GM18508 (cell line): ENCODE results near the gene FA2H.
"Not testable (repeated sequence)": the region's sequence is repeated elsewhere in the genome, so short reads cannot be mapped to it uniquely, and the experiment has no call there.

Experiments used
- ATAC-seq: cut with Tn5 transposase; IDR thresholded peaks from one replicate; pipeline ENCODE4 v1.9.1; 2021; ENCODE audit warnings: moderate number of reproducible peaks; ENCODE audit not compliant: insufficient read depth, unreplicated experiment

FA2H gene

DNA sequence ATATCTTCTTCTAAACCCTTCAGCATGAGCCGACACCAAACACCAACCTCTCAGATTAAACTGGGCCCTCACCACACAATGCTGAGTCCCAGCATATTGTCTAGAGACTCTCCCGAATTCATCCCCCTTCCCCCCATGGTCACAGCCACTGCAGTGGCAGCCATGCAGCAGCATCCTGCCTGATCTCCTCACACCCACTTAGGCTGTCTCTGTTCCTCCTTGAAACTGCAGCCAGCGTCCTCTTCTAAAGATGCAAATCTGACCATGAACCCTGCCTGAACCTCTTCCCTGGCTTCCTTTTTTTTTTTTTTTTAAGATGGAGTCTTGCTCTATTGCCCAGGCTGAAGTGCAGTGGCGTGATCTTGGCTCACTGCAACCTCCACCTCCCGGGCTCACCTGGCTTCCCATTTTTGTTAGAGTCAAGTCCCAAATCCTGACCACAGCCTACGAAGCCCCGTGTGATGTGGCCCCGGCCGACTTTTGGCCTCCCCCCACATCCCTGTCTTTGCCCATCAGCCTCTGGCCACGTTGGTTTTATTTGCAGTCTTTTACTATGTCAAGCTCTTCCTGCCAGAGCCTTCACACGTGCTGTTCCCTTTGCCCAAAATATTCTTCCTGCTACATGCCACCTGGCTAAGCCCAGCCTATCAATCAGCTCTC, 2.8 kb downstream of the FA2H start:
- ATAC-seq: no peak

DNA sequence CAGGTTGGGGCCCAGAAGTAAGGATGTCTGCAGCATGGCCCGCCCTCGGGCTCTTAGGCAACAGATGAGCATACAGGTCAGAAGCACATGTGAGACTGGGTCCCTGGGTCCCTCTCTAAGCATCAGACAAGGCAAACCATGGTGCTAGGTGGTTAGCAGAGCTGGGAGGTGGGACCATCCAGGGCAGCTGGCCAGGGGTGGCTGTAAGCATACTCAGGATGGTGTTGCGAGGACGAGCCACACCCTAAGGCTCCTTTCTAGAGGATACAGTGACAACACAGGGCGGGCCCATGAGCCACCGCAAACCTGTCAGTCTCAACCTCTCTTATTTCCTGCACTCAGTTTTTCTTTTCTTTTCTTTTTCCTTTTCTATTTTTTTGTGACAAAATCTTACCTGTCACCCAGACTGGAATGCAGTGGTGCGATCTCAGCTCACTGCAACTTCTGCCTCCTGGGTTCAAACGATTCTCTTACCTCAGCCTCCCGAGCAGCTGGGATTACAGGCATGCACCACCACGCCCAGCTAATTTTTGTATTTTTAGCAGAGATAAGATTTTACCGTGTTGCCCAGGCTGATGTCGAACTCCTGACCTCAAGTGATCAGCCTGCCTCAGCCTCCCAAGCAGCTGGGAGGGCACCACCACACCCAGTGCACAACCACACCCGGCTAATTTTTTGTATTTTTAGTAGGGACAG, 3.6 kb downstream of the FA2H start:
- ATAC-seq: no peak

DNA sequence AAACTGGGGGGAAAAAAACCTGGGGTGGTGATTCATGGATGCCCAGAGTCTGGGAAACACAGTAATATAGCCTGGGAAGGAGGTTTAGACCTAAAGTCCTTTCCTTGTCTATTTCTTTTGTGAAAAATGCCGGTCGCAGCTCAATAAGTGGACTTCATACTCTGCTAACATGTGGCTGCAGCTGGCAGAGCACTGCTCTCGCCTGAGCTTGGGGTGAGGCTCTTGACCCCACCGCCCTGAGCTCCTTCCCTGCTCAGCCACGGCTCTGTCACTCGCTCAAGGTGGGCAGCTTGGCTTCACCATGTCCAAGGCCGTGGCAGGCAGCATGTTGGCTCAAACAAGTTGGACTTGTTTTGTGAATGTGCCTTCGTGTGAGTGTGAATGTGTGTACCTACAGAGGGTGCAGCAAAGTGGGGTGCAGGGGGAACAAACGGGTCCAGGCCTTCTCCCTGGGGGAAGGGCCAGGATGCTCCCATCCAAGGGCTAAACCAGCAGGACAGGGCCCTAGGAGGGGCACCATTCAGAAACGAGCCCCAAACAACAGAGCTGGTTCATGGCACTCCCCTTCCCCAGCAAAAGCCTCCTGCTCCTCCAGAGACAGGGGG, 4.9 kb downstream of the FA2H start:
- ATAC-seq: no peak

- no peak for ATAC-seq
Measured at GRCh38 chr16:74768239-74768638, 6.4 kb downstream of the FA2H start.

DNA sequence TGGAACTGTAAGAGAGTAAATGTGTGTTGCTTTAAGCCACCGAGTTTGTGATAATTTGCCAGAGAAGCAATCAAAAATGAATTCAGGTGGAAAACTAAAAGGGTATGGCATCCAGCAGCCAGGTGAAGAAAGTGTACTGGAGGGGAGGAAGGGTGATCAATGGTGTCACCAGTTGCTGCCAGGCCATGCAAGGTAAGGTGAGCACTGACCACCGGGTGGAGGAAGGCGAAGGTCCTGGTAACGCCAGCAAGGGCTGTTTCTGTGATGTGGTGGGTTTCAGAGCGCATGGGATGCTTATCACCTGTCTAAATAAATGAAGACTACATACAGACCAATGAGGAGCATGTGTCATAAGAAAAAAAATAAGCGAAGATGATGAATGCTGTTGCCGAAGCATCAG, 6.9 kb downstream of the FA2H start:
- no peak for ATAC-seq

DNA sequence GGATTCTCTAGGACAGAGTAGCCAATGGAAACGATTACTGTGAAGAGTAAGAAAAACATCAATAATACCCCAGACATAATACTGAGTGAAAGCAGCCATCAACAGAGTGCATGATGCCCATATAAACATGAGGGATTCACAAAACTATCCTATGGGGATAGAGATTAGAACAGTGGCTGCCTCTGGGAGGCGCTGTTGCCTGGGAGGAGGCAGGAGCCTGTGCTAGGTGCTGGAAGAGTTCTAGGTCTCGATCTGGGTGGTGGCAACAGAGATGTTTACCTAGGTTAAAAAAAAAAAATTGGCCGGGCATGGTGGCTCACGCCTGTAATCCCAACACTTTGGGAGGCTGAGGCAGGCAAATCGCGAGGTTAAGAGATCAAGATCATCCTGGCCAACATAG, 7.9 kb downstream of the FA2H start:
- no peak for ATAC-seq

- ATAC-seq: not testable (repeated sequence)
Measured at GRCh38 chr16:74764184-74764583, 10.4 kb downstream of the FA2H start.

- no peak for ATAC-seq
Measured at GRCh38 chr16:74761665-74762064, 13.0 kb downstream of the FA2H start.

DNA sequence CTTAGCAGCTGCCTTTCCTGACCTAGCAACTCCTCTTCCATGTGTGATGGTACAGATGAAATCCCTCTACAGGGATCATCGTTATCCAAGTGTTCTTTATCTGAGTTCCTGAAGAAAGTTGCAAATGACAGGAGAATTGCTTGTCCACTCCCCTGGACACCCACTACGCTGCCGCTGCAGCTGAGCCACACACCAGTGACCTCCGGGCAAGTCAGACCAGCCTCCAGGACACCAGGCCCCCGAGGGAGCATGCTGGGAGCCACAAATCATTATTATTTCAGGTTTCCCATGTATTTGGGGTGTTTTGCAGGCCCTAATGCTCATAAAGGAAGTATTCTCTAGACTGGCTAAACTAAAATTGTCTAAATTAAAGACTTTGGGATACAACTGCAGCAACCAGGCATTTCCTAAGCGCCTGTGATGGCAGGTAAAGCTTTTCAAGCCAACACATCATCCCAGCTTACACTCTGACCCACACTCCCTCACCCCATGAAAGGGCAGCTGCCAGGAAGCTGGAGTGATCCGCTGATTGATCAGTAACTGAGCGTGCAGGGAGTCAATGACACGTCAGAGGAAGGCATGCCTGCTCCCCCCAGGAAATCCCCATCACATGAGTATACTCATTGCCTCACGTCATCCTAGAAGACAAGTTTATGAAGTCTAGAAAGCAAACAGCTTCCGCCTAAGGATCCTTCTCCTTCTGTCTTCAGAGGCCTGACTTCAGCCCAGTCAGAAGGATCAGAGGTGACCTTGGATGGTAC, 14.4 kb downstream of the FA2H start:
- no peak for ATAC-seq

GRCh38 chr16:74759564-74759963, 15.1 kb downstream of the FA2H start:
- ATAC-seq: no peak

GRCh38 chr16:74758801-74759200, 15.8 kb downstream of the FA2H start:
- no peak for ATAC-seq

DNA sequence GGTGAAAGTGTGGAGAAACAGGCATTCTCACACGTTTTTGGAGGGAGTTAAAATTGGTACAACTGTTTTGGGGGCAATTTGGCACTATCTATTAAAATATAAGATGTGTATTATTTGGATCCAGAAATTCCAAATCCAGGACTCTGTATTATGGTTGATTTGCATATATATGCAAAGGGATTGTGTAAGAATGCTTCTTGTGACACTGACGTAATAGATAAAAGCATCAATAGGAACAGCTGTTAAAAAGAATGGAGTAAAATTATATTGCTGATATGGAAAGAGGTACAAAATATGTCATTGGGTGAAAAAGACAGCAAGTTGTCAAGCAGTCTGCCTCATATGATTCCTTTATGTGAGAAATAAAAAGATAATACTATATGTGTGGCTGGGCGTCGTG, 17.3 kb downstream of the FA2H start:
- ATAC-seq: no peak

- ATAC-seq: no peak
Measured at GRCh38 chr16:74756203-74756602, 18.4 kb downstream of the FA2H start.

DNA sequence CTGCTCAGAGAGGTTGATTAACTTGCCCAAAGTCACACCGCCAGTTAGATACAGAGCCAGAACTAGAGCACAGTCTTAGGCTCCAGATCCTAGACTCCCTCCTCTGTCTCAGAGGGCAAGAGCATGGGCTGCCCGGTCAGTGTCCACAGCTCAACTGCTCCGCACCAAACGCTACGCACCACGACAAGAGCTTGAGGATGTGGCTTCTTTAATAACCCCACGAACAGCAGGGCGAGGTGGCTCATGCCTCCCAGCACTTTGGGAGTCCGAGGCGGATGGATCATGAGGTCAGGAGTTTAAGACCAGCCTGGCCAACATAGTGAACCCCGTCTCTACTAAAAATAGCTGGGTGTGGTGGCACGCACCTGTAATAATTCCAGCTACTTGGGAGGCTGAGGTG, 21.4 kb downstream of the FA2H start:
- no peak for ATAC-seq

DNA sequence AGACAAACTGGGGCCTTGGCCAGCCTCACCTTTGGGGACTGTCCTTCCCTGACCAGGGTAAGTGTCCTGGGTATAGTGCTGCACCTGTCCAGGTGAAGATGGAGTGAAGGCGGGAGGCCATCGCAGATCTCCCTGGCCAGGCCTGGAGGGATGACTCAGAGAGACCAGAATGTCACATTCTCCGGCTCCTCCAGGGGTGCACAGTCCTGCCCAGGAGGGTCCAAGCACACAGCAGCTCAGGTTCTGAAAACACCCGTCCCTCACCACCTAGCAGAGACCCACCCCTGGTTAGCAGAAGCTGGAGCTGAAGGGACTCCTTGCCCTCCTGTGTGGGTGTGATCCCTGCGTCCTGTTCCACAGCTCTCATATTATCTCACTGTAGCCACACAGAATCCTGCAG, 21.9 kb downstream of the FA2H start:
- no peak for ATAC-seq

GRCh38 chr16:74752258-74752657, 22.4 kb downstream of the FA2H start:
- no peak for ATAC-seq

DNA sequence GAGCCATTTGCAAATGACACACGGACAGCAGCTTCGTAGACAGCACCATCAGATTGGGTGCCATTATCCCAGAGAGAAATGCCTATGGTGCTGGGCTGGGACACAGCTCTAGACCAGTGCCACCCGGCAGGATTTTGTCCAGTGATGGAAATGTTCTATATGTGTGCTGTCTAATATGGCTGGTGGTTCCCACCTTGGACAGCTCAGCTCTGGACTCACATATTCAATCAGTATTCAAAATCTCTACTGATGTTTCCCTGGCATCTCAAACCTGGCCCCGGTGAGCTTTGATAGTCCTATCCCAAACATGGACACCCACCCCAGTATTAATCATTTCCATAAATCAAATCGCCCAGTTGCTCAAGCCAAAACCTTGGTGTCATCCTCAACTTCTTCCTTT, 23.0 kb downstream of the FA2H start:
- ATAC-seq: no peak

- no peak for ATAC-seq
Measured at GRCh38 chr16:74749291-74750055, 25.1 kb downstream of the FA2H start.

DNA sequence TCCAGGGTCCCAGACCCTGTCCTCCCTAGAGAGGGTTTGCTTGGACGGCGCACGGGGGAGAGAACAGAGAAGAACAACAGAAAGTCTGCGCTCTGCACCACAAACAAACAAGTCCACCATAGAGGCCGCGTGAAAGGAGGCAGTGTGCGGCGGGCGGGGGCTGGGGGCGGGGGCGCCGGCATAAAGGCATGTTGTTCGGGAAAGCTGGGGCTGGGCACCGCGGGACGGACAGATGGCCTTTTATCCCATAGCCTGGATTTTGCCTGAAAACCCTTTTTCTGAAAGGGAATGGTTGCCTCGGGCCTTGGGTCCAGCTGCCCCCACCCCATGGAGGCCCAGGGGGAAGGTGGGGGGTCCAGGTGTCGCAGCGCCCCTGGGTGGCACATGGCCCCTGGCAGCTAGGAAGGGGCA, 26.0 kb downstream of the FA2H start:
- no peak for ATAC-seq
